ENCODE data around the gene MAP4. TPM values are rescaled to one million over a fixed set of nuclear protein-coding genes. Genes with fewer than 3 reads are reported as not detected.

MAP4 gene
- polyA plus RNA-seq, 1 experiment: 285 TPM

DNA sequence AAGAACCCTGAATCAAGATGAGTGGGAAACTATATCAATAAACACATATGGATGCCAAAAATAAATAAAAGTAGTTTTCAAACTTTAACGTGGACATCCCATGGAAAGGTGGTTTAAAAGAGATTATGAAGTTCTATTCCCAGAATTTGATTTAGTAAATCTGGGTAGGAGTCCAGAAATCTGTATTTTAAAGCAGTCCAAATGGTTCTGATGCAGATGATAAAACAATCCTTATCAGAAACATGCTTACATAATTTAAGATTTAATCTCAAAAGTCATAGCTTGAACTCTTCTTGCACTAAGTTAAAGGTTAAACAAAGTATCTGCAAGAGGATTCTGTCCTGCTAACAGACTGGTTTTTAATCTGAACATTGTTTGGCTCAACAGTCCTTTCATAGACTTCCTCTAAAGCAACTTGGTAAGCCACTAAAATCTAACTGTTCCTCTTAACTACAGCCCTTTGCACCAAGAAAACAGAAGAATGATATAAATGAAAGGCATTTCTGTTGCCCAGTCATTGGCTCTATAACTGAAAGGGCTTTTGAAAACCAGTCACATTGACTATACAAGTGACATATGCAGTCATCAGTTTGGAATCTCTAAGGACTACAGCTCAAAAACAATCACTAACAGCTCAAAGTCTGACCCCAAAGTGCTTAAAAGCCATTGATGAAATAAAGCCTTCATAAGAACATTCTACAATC, 23.4 kb upstream of the MAP4 start:
- ChIA-PET CTCF (no interaction called here), POLR2A (no interaction called here)

DNA sequence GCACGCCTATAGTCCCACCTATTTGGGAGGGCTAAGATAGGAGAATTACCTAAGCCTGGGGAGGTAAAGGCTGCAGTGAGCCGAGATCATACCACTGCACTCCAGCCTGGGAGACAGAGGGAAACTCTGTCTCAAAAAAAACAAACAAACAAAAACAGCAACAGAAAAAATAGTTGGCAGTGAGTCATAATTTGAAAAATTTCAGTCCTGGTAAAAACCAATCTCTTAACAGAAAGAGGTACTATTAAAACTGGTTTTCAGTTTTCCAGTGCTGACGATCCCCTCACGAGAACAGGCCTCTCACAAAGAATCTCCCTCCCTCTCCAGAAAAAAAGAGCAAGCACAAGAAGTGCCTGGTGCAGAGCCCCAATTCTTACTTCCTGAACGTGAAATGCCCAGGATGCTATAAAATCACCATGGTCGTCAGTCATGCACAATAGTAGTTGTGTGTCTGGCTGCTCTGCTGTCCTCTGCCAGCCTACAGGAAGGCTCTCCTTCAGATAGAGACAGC, 22.8 kb upstream of the MAP4 start:
- no peaks in the 10 kb centered on the region for H3K27me3 ChIP-seq (ENCODE audit: control insufficient read depth, insufficient read depth, low read length)
- TF ChIP-seq, protein P1, sequence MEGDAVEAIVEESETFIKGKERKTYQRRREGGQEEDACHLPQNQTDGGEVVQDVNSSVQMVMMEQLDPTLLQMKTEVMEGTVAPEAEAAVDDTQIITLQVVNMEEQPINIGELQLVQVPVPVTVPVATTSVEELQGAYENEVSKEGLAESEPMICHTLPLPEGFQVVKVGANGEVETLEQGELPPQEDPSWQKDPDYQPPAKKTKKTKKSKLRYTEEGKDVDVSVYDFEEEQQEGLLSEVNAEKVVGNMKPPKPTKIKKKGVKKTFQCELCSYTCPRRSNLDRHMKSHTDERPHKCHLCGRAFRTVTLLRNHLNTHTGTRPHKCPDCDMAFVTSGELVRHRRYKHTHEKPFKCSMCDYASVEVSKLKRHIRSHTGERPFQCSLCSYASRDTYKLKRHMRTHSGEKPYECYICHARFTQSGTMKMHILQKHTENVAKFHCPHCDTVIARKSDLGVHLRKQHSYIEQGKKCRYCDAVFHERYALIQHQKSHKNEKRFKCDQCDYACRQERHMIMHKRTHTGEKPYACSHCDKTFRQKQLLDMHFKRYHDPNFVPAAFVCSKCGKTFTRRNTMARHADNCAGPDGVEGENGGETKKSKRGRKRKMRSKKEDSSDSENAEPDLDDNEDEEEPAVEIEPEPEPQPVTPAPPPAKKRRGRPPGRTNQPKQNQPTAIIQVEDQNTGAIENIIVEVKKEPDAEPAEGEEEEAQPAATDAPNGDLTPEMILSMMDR (IDR thresholded peaks at IDR 0.05; ENCODE audit: low read depth, low read length): no peak
- ChIA-PET POLR2A (interaction anchor here (0.6 kb wide), 1 partner anchor 968 kb away, joined by 8 read pairs; the partner anchor contains the start of gene WDR6), CTCF (interaction anchor here (0.7 kb wide), 1 partner anchor 26 kb away, joined by 3 read pairs; no protein-coding TSS in a partner anchor)
- no peaks in the 10 kb centered on the region for H3K9me3 ChIP-seq (ENCODE audit: control insufficient read depth, insufficient read depth, low read length)
- H3K4me3 ChIP-seq (ENCODE audit: low read depth, low read length): no peak overlapping the region
- H3K27ac ChIP-seq (ENCODE audit: low read depth, low read length): peak overlapping the region; percentile 3
- DNase-seq (ENCODE audit: low read depth, low spot score): no peak

More for the DNA sequence above, 23.4 kb upstream of the MAP4 start:
- Histone ChIP-seq H3K27me3 (ENCODE audit: control insufficient read depth, insufficient read depth, low read length) (no peaks in the 10 kb centered on the region), H3K4me3 (ENCODE audit: low read depth, low read length) (no peak overlapping the region), H3K9me3 (ENCODE audit: control insufficient read depth, insufficient read depth, low read length) (no peaks in the 10 kb centered on the region), H3K27ac (ENCODE audit: low read depth, low read length) (no peak overlapping the region)
- no peak for DNase-seq (ENCODE audit: low read depth, low spot score)
- TF ChIP-seq, protein P1 (IDR thresholded peaks at IDR 0.05; ENCODE audit: low read depth, low read length): no peak

DNA sequence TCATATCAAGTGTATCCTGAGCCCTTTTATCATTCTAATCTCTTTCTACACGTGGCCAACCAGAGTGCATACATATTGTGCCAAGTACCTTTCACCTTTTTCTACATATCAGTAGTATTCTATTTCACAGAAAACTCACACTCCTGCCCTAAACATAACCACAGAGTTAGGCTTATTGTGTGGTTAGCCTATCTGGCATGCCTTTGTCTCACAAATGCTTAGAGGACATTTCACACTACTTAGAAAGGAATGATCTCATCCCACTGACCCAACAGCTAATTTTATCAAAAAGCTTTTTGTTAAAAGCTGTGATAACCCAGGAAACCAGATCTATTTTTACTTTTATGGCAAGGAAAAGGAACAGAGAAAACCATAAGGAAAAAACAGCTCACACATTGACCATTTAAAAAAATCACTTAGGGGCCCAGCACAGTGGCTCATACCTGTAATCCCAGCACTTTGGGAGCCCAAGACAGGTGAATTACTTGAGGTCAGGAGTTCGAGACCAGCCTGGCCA, 17.8 kb upstream of the MAP4 start:
- no peaks in the 10 kb centered on the region for H3K27me3 ChIP-seq (ENCODE audit: control insufficient read depth, insufficient read depth, low read length)
- ChIA-PET CTCF (interaction anchor here (1.7 kb wide), 1 partner anchor 124 kb away, joined by 6 read pairs; no protein-coding TSS in a partner anchor), POLR2A (interaction anchor here (0.6 to 1.0 kb wide), 3 partner anchors 10 to 53 kb away, joined by 3 to 4 read pairs (median 3); no protein-coding TSS in a partner anchor)
- no peaks in the 10 kb centered on the region; the same call in 1 of the 2 replicates for H3K9me3 ChIP-seq (ENCODE audit: control insufficient read depth, insufficient read depth, low read length)
- no peak overlapping the region for H3K4me3 ChIP-seq (ENCODE audit: low read depth, low read length)
- TF ChIP-seq, protein P1 (IDR thresholded peaks at IDR 0.05; ENCODE audit: low read depth, low read length): no peak
- DNase-seq (ENCODE audit: low read depth, low spot score): no peak
- peak overlapping the region; percentile 42 for H3K27ac ChIP-seq (ENCODE audit: low read depth, low read length)

DNA sequence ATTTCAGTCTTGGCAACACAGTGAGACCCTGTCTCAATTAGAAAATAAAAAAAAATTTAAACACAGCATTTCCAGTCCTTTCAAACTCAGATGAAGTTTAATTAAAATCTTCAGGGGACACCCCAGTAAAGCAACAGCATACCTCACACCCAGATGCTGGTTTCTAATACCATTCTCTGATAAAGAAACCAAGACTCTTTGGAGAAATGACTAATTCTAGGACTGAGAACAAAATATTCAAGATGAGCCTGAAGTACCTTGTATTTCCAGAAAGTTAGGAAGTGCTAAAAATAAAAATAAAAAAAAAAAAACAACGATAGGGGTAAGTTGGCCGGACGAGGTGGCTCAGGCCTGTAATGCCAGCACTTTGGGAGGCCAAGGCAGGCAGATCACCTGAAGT, 14.0 kb upstream of the MAP4 start:
- CTCF ChIA-PET: no interaction called here

More for the DNA sequence above, 14.0 kb upstream of the MAP4 start:
- no peak overlapping the region for H3K27ac ChIP-seq (ENCODE audit: low read depth, low read length)
- H3K9me3 ChIP-seq (ENCODE audit: control insufficient read depth, insufficient read depth, low read length): no peaks in the 10 kb centered on the region; the same call in 1 of the 2 replicates
- no peaks in the 10 kb centered on the region for H3K27me3 ChIP-seq (ENCODE audit: control insufficient read depth, insufficient read depth, low read length)
- POLR2A ChIA-PET: interaction anchor here (0.7 kb wide), 1 partner anchor 33 kb away, joined by 3 read pairs; no protein-coding TSS in a partner anchor
- H3K4me3 ChIP-seq (ENCODE audit: low read depth, low read length): no peak overlapping the region
- TF ChIP-seq, protein P1 (IDR thresholded peaks at IDR 0.05; ENCODE audit: low read depth, low read length): no peak
- no peak for DNase-seq (ENCODE audit: low read depth, low spot score)
